Measurements from ENCODE around the gene SNCA.

The SNCA gene

GRCh38 chr4:89757154-89757719, 79.7 kb downstream of the SNCA start (continued):
- TF ChIP-seq ZNF148 (tag by site-specific recombination; IDR thresholded peaks at IDR 0.05; ENCODE audit: borderline replicate concordance) (no peak), ZNF398 (tag by site-specific recombination; IDR thresholded peaks at IDR 0.05) (no peak), ZNF114 (tag by site-specific recombination; IDR thresholded peaks at IDR 0.05) (no peak), ZNF223 (tag by site-specific recombination; IDR thresholded peaks at IDR 0.05) (no peak), YY2 (tag by site-specific recombination; IDR thresholded peaks at IDR 0.05) (no peak), ZNF433 (tag by site-specific recombination; IDR thresholded peaks at IDR 0.05; ENCODE audit: low read depth) (no peak), ZBTB26 (tag by site-specific recombination; optimal IDR thresholded peaks at IDR 0.05) (no peak), ZNF561 (tag by site-specific recombination; IDR thresholded peaks at IDR 0.05; ENCODE audit: borderline replicate concordance) (no peak), ZNF580 (tag by site-specific recombination; IDR thresholded peaks at IDR 0.05) (no peak), KLF8 (tag by site-specific recombination; IDR thresholded peaks at IDR 0.05) (0 out of 2 replicates have a peak, but pooled peaks have one; percentile 38), ZNF626 (tag by site-specific recombination; IDR thresholded peaks at IDR 0.05) (no peak), ZNF214 (tag by site-specific recombination; IDR thresholded peaks at IDR 0.05; ENCODE audit: borderline replicate concordance) (no peak), ZFHX2 (tag by site-specific recombination; conservative IDR thresholded peaks at IDR 0.05) (no peak), ZNF335 (tag by site-specific recombination; conservative IDR thresholded peaks at IDR 0.05) (no peak), ZNF157 (tag by site-specific recombination; IDR thresholded peaks at IDR 0.05) (no peak), ZNF292 (tag by site-specific recombination; IDR thresholded peaks at IDR 0.05; ENCODE audit: borderline replicate concordance, low read depth) (no peak), SALL2 (tag by site-specific recombination; IDR thresholded peaks at IDR 0.05; ENCODE audit: borderline replicate concordance) (no peak), ZNF239 (tag by site-specific recombination; IDR thresholded peaks at IDR 0.05) (no peak), ZNF26 (tag by site-specific recombination; IDR thresholded peaks at IDR 0.05) (no peak), FEZF1 (tag by site-specific recombination; IDR thresholded peaks at IDR 0.05) (peak; percentile 37; the same call in 1 of the 2 replicates), ZNF600 (tag by site-specific recombination; IDR thresholded peaks at IDR 0.05) (no peak), ZNF514 (tag by site-specific recombination; IDR thresholded peaks at IDR 0.05) (no peak), ZNF843 (tag by site-specific recombination; IDR thresholded peaks at IDR 0.05) (peak; percentile 73), SP7 (tag by site-specific recombination; IDR thresholded peaks at IDR 0.05) (peak; percentile 81), ZNF549 (tag by site-specific recombination; IDR thresholded peaks at IDR 0.05) (no peak), GLI2 (tag by site-specific recombination; IDR thresholded peaks at IDR 0.05; ENCODE audit: borderline replicate concordance, low read depth) (no peak), TRIM28 (IDR thresholded peaks at IDR 0.05; ENCODE audit: borderline replicate concordance, low read length) (peak; percentile 64; the same call in 1 of the 2 replicates), ZNF596 (tag by site-specific recombination; IDR thresholded peaks at IDR 0.05) (no peak), ZNF366 (tag by site-specific recombination; conservative IDR thresholded peaks at IDR 0.05) (peak; percentile 60)

All from HEK293 (cell line).